Neural progenitor cell (in vitro differentiated cells): ENCODE data around the gene FLII. TPM values are rescaled to one million over a fixed set of nuclear protein-coding genes. Genes with fewer than 3 reads are reported as not detected.

ENCODE experiments used
- DNase-seq: peaks from one replicate; pipeline ENCODE4 v3.0.0-alpha.2; 2016; ENCODE audit warnings: low spot score
- H2AFZ ChIP-seq: fragments of 200-600 bp; sonication (generic); replicated peaks from 2 replicates; pipeline ENCODE4 v1.6.1; 2016; ENCODE audit warnings: antibody characterized with exemption
- H3F3A ChIP-seq: fragments of 200-600 bp; sonication (generic); 2 replicates; pipeline ENCODE4 v1.6.1; 2016; ENCODE audit warnings: antibody characterized with exemption, low read depth
- H3K27ac ChIP-seq: fragments of 200-600 bp; sonication (generic); 2 replicates; pipeline ENCODE4 v1.5.1; 2016; ENCODE audit warnings: mild to moderate bottlenecking
- H3K27me3 ChIP-seq: fragments of 200-600 bp; sonication (generic); 2 replicates; pipeline ENCODE4 v1.6.1; 2016; ENCODE audit warnings: mild to moderate bottlenecking, moderate library complexity
- H3K36me3 ChIP-seq: fragments of 200-600 bp; sonication (generic); 2 replicates; pipeline ENCODE4 v1.5.1; 2016
- H3K4me1 ChIP-seq: fragments of 200-600 bp; sonication (generic); 2 replicates; pipeline ENCODE4 v1.6.1; 2016; ENCODE audit warnings: mixed run types
- H3K4me2 ChIP-seq: fragments of 200-600 bp; sonication (generic); 2 replicates; pipeline ENCODE4 v1.6.1; 2016
- H3K4me3 ChIP-seq: fragments of 200-600 bp; sonication (generic); 2 replicates; pipeline ENCODE4 v1.5.1; 2016
- H3K79me2 ChIP-seq: fragments of 200-600 bp; sonication (generic); 2 replicates; pipeline ENCODE4 v1.6.1; 2016; ENCODE audit warnings: low read depth
- H3K9ac ChIP-seq: fragments of 200-600 bp; sonication (generic); 2 replicates; pipeline ENCODE4 v1.6.1; 2016
- H3K9me3 ChIP-seq: fragments of 200-600 bp; sonication (generic); 2 replicates; pipeline ENCODE4 v1.5.1; 2016; ENCODE audit warnings: low read depth
- H4K20me1 ChIP-seq: fragments of 200-600 bp; sonication (generic); 2 replicates; pipeline ENCODE4 v1.6.1; 2016; ENCODE audit warnings: low read depth
- H3K27ac Mint-ChIP-seq: 3 replicates; pipeline ENCODE4 v1.8.0; 2021; ENCODE audit warnings: mixed read lengths
- H3K27me3 Mint-ChIP-seq: 2 replicates; pipeline ENCODE4 v1.8.0; 2022; ENCODE audit warnings: low read depth, mild to moderate bottlenecking, inconsistent platforms, moderate library complexity, mixed read lengths; ENCODE audit not compliant: insufficient read depth
- H3K36me3 Mint-ChIP-seq: 3 replicates; pipeline ENCODE4 v1.8.0; 2021; ENCODE audit warnings: mixed read lengths
- H3K4me1 Mint-ChIP-seq: 3 replicates; pipeline ENCODE4 v1.8.0; 2021; ENCODE audit warnings: mixed read lengths
- H3K4me3 Mint-ChIP-seq: 3 replicates; pipeline ENCODE4 v1.8.0; 2021; ENCODE audit warnings: mild to moderate bottlenecking, moderate library complexity, mixed read lengths
- H3K9me3 Mint-ChIP-seq: 3 replicates; pipeline ENCODE4 v1.8.0; 2020; ENCODE audit warnings: mixed read lengths
- CTCF ChIP-seq: fragments of 200-600 bp; sonication (generic); IDR thresholded peaks from 2 replicates; pipeline ENCODE4 v1.5.1; 2017; ENCODE audit warnings: antibody characterized with exemption, mild to moderate bottlenecking
- EZH2 ChIP-seq: fragments of 200-600 bp; sonication (generic); IDR thresholded peaks from 2 replicates; pipeline ENCODE4 v1.6.1; 2017; ENCODE audit warnings: antibody characterized with exemption, mild to moderate bottlenecking, moderate library complexity
- EZH2phosphoT487 ChIP-seq: fragments of 200-600 bp; sonication (generic); IDR thresholded peaks from 2 replicates; pipeline ENCODE4 v1.6.1; 2017; ENCODE audit warnings: antibody characterized with exemption
- total RNA-seq: library from RNA; depleted of rRNA; stranded (reverse); fragments of >200 nt; gene quantifications from 2 replicates; pipeline ENCODE4 v1.2.3, GENCODE V29; 2015; ENCODE audit warnings: low replicate concordance

Gene FLII
- total RNA-seq, 1 donor from 2014 or later, result 117 TPM

- peaks cover 4% of the 10 kb centered on the region for H3K27me3 Mint-ChIP-seq
- no peak overlapping the region for H3K9ac ChIP-seq
- no peak for TF ChIP-seq EZH2
- no peak for TF ChIP-seq EZH2phosphoT487
- H3K9me3 Mint-ChIP-seq, result no peaks in the 10 kb centered on the region
- H3K4me2 ChIP-seq, result no peak overlapping the region
- H3K4me1 Mint-ChIP-seq, result peaks cover 7% of the 10 kb centered on the region
- H3K4me3 ChIP-seq, result no peak overlapping the region
- H3K79me2 ChIP-seq, result peaks cover 80% of the 10 kb centered on the region
- H3K27ac ChIP-seq, result no peak overlapping the region
- peaks cover 42% of the 10 kb centered on the region for H3K36me3 Mint-ChIP-seq
- no peak for DNase-seq
- H4K20me1 ChIP-seq, result peaks cover 94% of the 10 kb centered on the region
- no peak overlapping the region for H3K27ac Mint-ChIP-seq
- no peak overlapping the region for H2AFZ ChIP-seq
- no peaks in the 10 kb centered on the region for H3K4me1 ChIP-seq
- peaks cover 17% of the 10 kb centered on the region for H3K36me3 ChIP-seq
- H3F3A ChIP-seq, result no peaks in the 10 kb centered on the region
- no peak overlapping the region for H3K4me3 Mint-ChIP-seq
- no peaks in the 10 kb centered on the region for H3K9me3 ChIP-seq
- H3K27me3 ChIP-seq, result no peaks in the 10 kb centered on the region
These were observed 57.4 kb downstream of the FLII start for GRCh38 chr17:18201108-18201507.

- no peak overlapping the region for H2AFZ ChIP-seq
- no peaks in the 10 kb centered on the region for H3K9me3 ChIP-seq
- no peak overlapping the region for H3K27ac ChIP-seq
- Mint-ChIP-seq H3K27me3 (peaks cover 4% of the 10 kb centered on the region), H3K4me3 (no peak overlapping the region), H3K36me3 (peaks cover 53% of the 10 kb centered on the region), H3K9me3 (no peaks in the 10 kb centered on the region), H3K4me1 (peaks cover 7% of the 10 kb centered on the region), H3K27ac (no peak overlapping the region)
- peaks cover 88% of the 10 kb centered on the region for H3K79me2 ChIP-seq
- H3K36me3 ChIP-seq, result peaks cover 18% of the 10 kb centered on the region
- H3K4me2 ChIP-seq, result no peak overlapping the region
- DNase-seq, result no peak
- no peak for TF ChIP-seq EZH2phosphoT487
- TF ChIP-seq CTCF, result no peak
- TF ChIP-seq EZH2, result no peak
- no peak overlapping the region for H3K4me3 ChIP-seq
- no peaks in the 10 kb centered on the region for H3K4me1 ChIP-seq
- H4K20me1 ChIP-seq, result peaks cover 88% of the 10 kb centered on the region
- no peaks in the 10 kb centered on the region for H3F3A ChIP-seq
- no peaks in the 10 kb centered on the region for H3K27me3 ChIP-seq
- H3K9ac ChIP-seq, result no peak overlapping the region
These were observed 60.0 kb downstream of the FLII start for GRCh38 chr17:18198530-18198929.

GRCh38 chr17:18197535-18198194 is 60.9 kb downstream of the FLII start:
- H3K27me3 Mint-ChIP-seq, result peaks cover 4% of the 10 kb centered on the region
- no peak overlapping the region for H3K4me3 Mint-ChIP-seq
- H3F3A ChIP-seq, result no peaks in the 10 kb centered on the region
- peaks cover 88% of the 10 kb centered on the region for H4K20me1 ChIP-seq
- no peaks in the 10 kb centered on the region for H3K4me1 ChIP-seq
- H3K36me3 Mint-ChIP-seq, result peaks cover 49% of the 10 kb centered on the region
- H3K9ac ChIP-seq, result no peak overlapping the region
- H3K79me2 ChIP-seq, result peaks cover 89% of the 10 kb centered on the region
- H2AFZ ChIP-seq, result no peak overlapping the region
- no peak overlapping the region for H3K4me3 ChIP-seq
- no peaks in the 10 kb centered on the region for H3K9me3 ChIP-seq
- H3K9me3 Mint-ChIP-seq, result no peaks in the 10 kb centered on the region
- H3K4me1 Mint-ChIP-seq, result peaks cover 7% of the 10 kb centered on the region
- TF ChIP-seq EZH2phosphoT487 (no peak), EZH2 (no peak), CTCF (no peak)
- no peak overlapping the region for H3K4me2 ChIP-seq
- no peaks in the 10 kb centered on the region for H3K27me3 ChIP-seq
- no peak for DNase-seq
- peaks cover 18% of the 10 kb centered on the region for H3K36me3 ChIP-seq
- H3K27ac ChIP-seq, result no peak overlapping the region
- no peak overlapping the region for H3K27ac Mint-ChIP-seq

- Histone ChIP-seq H3K4me1 (no peaks in the 10 kb centered on the region), H3K27me3 (no peaks in the 10 kb centered on the region), H3K4me3 (no peak overlapping the region), H3F3A (no peaks in the 10 kb centered on the region), H3K9me3 (no peaks in the 10 kb centered on the region), H3K9ac (no peak overlapping the region), H4K20me1 (peaks cover 91% of the 10 kb centered on the region), H3K36me3 (peaks cover 18% of the 10 kb centered on the region), H2AFZ (no peak overlapping the region), H3K4me2 (no peak overlapping the region), H3K79me2 (peaks cover 91% of the 10 kb centered on the region), H3K27ac (no peak overlapping the region)
- DNase-seq, result no peak
- H3K9me3 Mint-ChIP-seq, result no peaks in the 10 kb centered on the region
- H3K4me1 Mint-ChIP-seq, result peaks cover 10% of the 10 kb centered on the region
- no peak overlapping the region for H3K27ac Mint-ChIP-seq
- no peaks in the 10 kb centered on the region for H3K27me3 Mint-ChIP-seq
- H3K36me3 Mint-ChIP-seq, result peaks cover 45% of the 10 kb centered on the region
- TF ChIP-seq EZH2phosphoT487, result no peak
- no peak for TF ChIP-seq EZH2
- no peak for TF ChIP-seq CTCF
- no peak overlapping the region for H3K4me3 Mint-ChIP-seq
These were observed 63.3 kb downstream of the FLII start for GRCh38 chr17:18195246-18195645.
